HEK293 (cell line): ENCODE results near the gene ARHGAP32.

Source experiments
- CTCF ChIA-PET: fragments of 350-600 bp; formaldehyde crosslinking; extraction: SDS; loops from one replicate; lab custom pipeline; 2021; ENCODE audit warnings: antibody characterized with exemption; lab: Yijun Ruan, JAX
- POLR2A ChIA-PET: fragments of 300-600 bp; formaldehyde crosslinking; extraction: SDS; loops from one replicate; lab custom pipeline; 2020; ENCODE audit warnings: antibody characterized with exemption, inconsistent platforms; lab: Yijun Ruan, JAX
- H3K27ac ChIP-seq: fragments of 200-500 bp; sonication (Bioruptor generic); 2 replicates; pipeline ENCODE4 v1.5.1; 2014; ENCODE audit warnings: low read depth, low read length, control low read depth, inconsistent platforms; ENCODE audit errors: extremely low read depth
- H3K36me3 ChIP-seq, 2 experiments: fragments of 200-500 bp in 1 of 2; sonication (Bioruptor generic) in 1 of 2; 1 replicate in 1 of 2; 2 replicates in 1 of 2; pipeline ENCODE4 v1.5.1; 2014 to 2017; ENCODE audit warnings: inconsistent platforms in 2 of 2, low read length in 2 of 2; ENCODE audit not compliant: control insufficient read depth in 2 of 2, insufficient read depth in 1 of 2
- H3K4me1 ChIP-seq: fragments of 200-500 bp; sonication (Bioruptor generic); 2 replicates; pipeline ENCODE4 v1.5.1; 2014; ENCODE audit warnings: mild to moderate bottlenecking, low read length, inconsistent platforms; ENCODE audit not compliant: control insufficient read depth, insufficient read depth
- H3K4me3 ChIP-seq: 2 replicates; pipeline ENCODE4 v1.5.1; 2011; ENCODE audit warnings: low read depth, mild to moderate bottlenecking, control low read depth, low read length, moderate library complexity
- H3K9me3 ChIP-seq: fragments of 200-500 bp; sonication (Bioruptor generic); 2 replicates; pipeline ENCODE4 v1.5.1; 2014; ENCODE audit warnings: low read depth, low read length, inconsistent platforms; ENCODE audit not compliant: control insufficient read depth, insufficient read depth
- BCL6B ChIP-seq: fragments of 450-650 bp; formaldehyde crosslinking; IDR thresholded peaks from 2 replicates; pipeline ENCODE4 v1.5.1; 2017; ENCODE audit warnings: missing biosample characterization, missing genetic modification characterization
- HIC1 ChIP-seq: fragments of 450-650 bp; formaldehyde crosslinking; IDR thresholded peaks from 2 replicates; pipeline ENCODE4 v1.5.1; 2016; ENCODE audit warnings: missing biosample characterization, missing genetic modification characterization
- IKZF3 ChIP-seq: fragments of 450-650 bp; IDR thresholded peaks from 2 replicates; pipeline ENCODE4 v1.5.0; 2018; ENCODE audit warnings: missing biosample characterization, mild to moderate bottlenecking, missing genetic modification characterization, moderate library complexity
- KLF1 ChIP-seq: fragments of 450-650 bp; formaldehyde crosslinking; IDR thresholded peaks from 2 replicates; pipeline ENCODE4 v1.5.1; 2016; ENCODE audit warnings: missing biosample characterization, missing genetic modification characterization
- KLF16 ChIP-seq: fragments of 450-650 bp; formaldehyde crosslinking; IDR thresholded peaks from 2 replicates; pipeline ENCODE4 v1.5.1; 2017; ENCODE audit warnings: missing biosample characterization, missing genetic modification characterization
- MEIS1 ChIP-seq: sonication (generic); formaldehyde crosslinking; IDR thresholded peaks from 2 replicates; pipeline ENCODE4 v1.8.1; 2022; ENCODE audit warnings: missing genetic modification reagents, mild to moderate bottlenecking, borderline replicate concordance
- REPIN1 ChIP-seq: fragments of 450-650 bp; formaldehyde crosslinking; IDR thresholded peaks from 2 replicates; pipeline ENCODE4 v1.5.1; 2017; ENCODE audit warnings: missing biosample characterization, missing genetic modification characterization, low read depth
- SALL2 ChIP-seq: fragments of 450-650 bp; formaldehyde crosslinking; IDR thresholded peaks from 2 replicates; pipeline ENCODE4 v1.5.0; 2017; ENCODE audit warnings: missing biosample characterization, mild to moderate bottlenecking, missing genetic modification characterization, borderline replicate concordance
- TCF7L2 ChIP-seq: IDR thresholded peaks from 2 replicates; pipeline ENCODE4 v1.6.1; 2011; ENCODE audit warnings: low read depth, mild to moderate bottlenecking, inconsistent platforms, low read length, moderate library complexity, borderline replicate concordance
- ZNF157 ChIP-seq: fragments of 450-650 bp; formaldehyde crosslinking; IDR thresholded peaks from 2 replicates; pipeline ENCODE4 v1.5.1; 2016; ENCODE audit warnings: missing biosample characterization, missing genetic modification characterization
- ZNF239 ChIP-seq: fragments of 450-650 bp; formaldehyde crosslinking; IDR thresholded peaks from 2 replicates; pipeline ENCODE4 v1.5.1; 2016; ENCODE audit warnings: missing biosample characterization, missing genetic modification characterization
- ZNF248 ChIP-seq: fragments of 450-650 bp; formaldehyde crosslinking; IDR thresholded peaks from 2 replicates; pipeline ENCODE4 v1.5.1; 2017; ENCODE audit warnings: missing biosample characterization, missing genetic modification characterization
- ZNF335 ChIP-seq: fragments of 450-650 bp; formaldehyde crosslinking; conservative IDR thresholded peaks from 2 replicates; pipeline ENCODE4 v1.5.1; 2016; ENCODE audit warnings: missing biosample characterization, missing genetic modification characterization
- ZNF530 ChIP-seq: fragments of 450-650 bp; formaldehyde crosslinking; IDR thresholded peaks from 2 replicates; pipeline ENCODE4 v1.5.1; 2016; ENCODE audit warnings: low read depth, missing biosample characterization, missing genetic modification characterization
- ZNF555 ChIP-seq: fragments of 450-650 bp; formaldehyde crosslinking; conservative IDR thresholded peaks from 2 replicates; pipeline ENCODE4 v1.5.1; 2017; ENCODE audit warnings: missing biosample characterization, mild to moderate bottlenecking, missing genetic modification characterization, inconsistent platforms
- ZNF664 ChIP-seq: fragments of 450-650 bp; formaldehyde crosslinking; IDR thresholded peaks from 2 replicates; pipeline ENCODE4 v1.5.1; 2016; ENCODE audit warnings: missing biosample characterization, missing genetic modification characterization
- ZNF707 ChIP-seq: fragments of 450-650 bp; formaldehyde crosslinking; IDR thresholded peaks from 2 replicates; pipeline ENCODE4 v1.5.1; 2016; ENCODE audit warnings: missing biosample characterization, missing genetic modification characterization
- ZNF777 ChIP-seq: fragments of 450-650 bp; formaldehyde crosslinking; IDR thresholded peaks from 2 replicates; pipeline ENCODE4 v1.5.1; 2017; ENCODE audit warnings: missing biosample characterization, missing genetic modification characterization, borderline replicate concordance
- ZNF791 ChIP-seq: fragments of 450-650 bp; formaldehyde crosslinking; IDR thresholded peaks from 2 replicates; pipeline ENCODE4 v1.5.1; 2016; ENCODE audit warnings: missing biosample characterization, missing genetic modification characterization
- TF ChIP-seq, protein P1 (sequence below): fragments of 450-650 bp; formaldehyde crosslinking; IDR thresholded peaks from 2 replicates; pipeline ENCODE4 v1.5.1; 2017; ENCODE audit warnings: missing biosample characterization, mild to moderate bottlenecking, missing genetic modification characterization, moderate library complexity
- TF ChIP-seq, protein P2 (sequence below): fragments of 450-650 bp; formaldehyde crosslinking; IDR thresholded peaks from 2 replicates; pipeline ENCODE4 v1.5.1; 2016; ENCODE audit warnings: missing biosample characterization, missing genetic modification characterization, borderline replicate concordance
- TF ChIP-seq, protein P3 (sequence below): fragments of 450-650 bp; formaldehyde crosslinking; IDR thresholded peaks from 2 replicates; pipeline ENCODE4 v1.5.1; 2016; ENCODE audit warnings: missing biosample characterization, missing genetic modification characterization
- TF ChIP-seq, protein P4 (sequence below): sonication (generic); formaldehyde crosslinking; IDR thresholded peaks from 2 replicates; pipeline ENCODE4 v1.8.1; 2022; ENCODE audit warnings: mild to moderate bottlenecking, moderate library complexity, missing genetic modification reagents

Gene ARHGAP32

GRCh38 chr11:128968916-128969315 is 223.2 kb downstream of the ARHGAP32 start:
- POLR2A ChIA-PET: no interaction called here
- CTCF ChIA-PET: interaction anchor here (2.4 kb wide), 1 partner anchor 85 kb away, joined by 6 read pairs; no protein-coding TSS in a partner anchor
- Histone ChIP-seq H3K9me3 (no peaks in the 10 kb centered on the region), H3K36me3 (peaks cover 0 to 53% of the 10 kb centered on the region in 2 experiments; a peak in 1 of 3 replicates), H3K4me1 (peaks cover 11% of the 10 kb centered on the region), H3K4me3 (no peak overlapping the region), H3K27ac (no peak overlapping the region)
- no peak for TF ChIP-seq ZNF707 (tag by site-specific recombination)
- no peak for TF ChIP-seq KLF1 (tag by site-specific recombination)
- no peak for TF ChIP-seq TCF7L2
- no peak for TF ChIP-seq REPIN1
- no peak for TF ChIP-seq HIC1 (tag by site-specific recombination)
- no peak for TF ChIP-seq BCL6B (tag by site-specific recombination)
- no peak for TF ChIP-seq KLF16 (tag by site-specific recombination)
- TF ChIP-seq ZNF157: no peak
- no peak for TF ChIP-seq ZNF555 (tag by site-specific recombination)
- TF ChIP-seq, protein P1, sequence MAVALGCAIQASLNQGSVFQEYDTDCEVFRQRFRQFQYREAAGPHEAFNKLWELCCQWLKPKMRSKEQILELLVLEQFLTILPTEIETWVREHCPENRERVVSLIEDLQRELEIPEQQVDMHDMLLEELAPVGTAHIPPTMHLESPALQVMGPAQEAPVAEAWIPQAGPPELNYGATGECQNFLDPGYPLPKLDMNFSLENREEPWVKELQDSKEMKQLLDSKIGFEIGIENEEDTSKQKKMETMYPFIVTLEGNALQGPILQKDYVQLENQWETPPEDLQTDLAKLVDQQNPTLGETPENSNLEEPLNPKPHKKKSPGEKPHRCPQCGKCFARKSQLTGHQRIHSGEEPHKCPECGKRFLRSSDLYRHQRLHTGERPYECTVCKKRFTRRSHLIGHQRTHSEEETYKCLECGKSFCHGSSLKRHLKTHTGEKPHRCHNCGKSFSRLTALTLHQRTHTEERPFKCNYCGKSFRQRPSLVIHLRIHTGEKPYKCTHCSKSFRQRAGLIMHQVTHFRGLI: no peak
- no peak for TF ChIP-seq ZNF664
- no peak for TF ChIP-seq ZNF239 (tag by site-specific recombination)
- no peak for TF ChIP-seq IKZF3 (tag by site-specific recombination)
- TF ChIP-seq ZNF530 (tag by site-specific recombination): no peak

GRCh38 chr11:128967578-128967977 is 224.5 kb downstream of the ARHGAP32 start:
- ChIA-PET POLR2A (no interaction called here), CTCF (interaction anchor here (0.7 to 2.4 kb wide), 3 partner anchors 17 to 83 kb away, joined by 3 to 6 read pairs (median 5); no protein-coding TSS in a partner anchor)
- no peaks in the 10 kb centered on the region for H3K9me3 ChIP-seq
- TF ChIP-seq, protein P2, sequence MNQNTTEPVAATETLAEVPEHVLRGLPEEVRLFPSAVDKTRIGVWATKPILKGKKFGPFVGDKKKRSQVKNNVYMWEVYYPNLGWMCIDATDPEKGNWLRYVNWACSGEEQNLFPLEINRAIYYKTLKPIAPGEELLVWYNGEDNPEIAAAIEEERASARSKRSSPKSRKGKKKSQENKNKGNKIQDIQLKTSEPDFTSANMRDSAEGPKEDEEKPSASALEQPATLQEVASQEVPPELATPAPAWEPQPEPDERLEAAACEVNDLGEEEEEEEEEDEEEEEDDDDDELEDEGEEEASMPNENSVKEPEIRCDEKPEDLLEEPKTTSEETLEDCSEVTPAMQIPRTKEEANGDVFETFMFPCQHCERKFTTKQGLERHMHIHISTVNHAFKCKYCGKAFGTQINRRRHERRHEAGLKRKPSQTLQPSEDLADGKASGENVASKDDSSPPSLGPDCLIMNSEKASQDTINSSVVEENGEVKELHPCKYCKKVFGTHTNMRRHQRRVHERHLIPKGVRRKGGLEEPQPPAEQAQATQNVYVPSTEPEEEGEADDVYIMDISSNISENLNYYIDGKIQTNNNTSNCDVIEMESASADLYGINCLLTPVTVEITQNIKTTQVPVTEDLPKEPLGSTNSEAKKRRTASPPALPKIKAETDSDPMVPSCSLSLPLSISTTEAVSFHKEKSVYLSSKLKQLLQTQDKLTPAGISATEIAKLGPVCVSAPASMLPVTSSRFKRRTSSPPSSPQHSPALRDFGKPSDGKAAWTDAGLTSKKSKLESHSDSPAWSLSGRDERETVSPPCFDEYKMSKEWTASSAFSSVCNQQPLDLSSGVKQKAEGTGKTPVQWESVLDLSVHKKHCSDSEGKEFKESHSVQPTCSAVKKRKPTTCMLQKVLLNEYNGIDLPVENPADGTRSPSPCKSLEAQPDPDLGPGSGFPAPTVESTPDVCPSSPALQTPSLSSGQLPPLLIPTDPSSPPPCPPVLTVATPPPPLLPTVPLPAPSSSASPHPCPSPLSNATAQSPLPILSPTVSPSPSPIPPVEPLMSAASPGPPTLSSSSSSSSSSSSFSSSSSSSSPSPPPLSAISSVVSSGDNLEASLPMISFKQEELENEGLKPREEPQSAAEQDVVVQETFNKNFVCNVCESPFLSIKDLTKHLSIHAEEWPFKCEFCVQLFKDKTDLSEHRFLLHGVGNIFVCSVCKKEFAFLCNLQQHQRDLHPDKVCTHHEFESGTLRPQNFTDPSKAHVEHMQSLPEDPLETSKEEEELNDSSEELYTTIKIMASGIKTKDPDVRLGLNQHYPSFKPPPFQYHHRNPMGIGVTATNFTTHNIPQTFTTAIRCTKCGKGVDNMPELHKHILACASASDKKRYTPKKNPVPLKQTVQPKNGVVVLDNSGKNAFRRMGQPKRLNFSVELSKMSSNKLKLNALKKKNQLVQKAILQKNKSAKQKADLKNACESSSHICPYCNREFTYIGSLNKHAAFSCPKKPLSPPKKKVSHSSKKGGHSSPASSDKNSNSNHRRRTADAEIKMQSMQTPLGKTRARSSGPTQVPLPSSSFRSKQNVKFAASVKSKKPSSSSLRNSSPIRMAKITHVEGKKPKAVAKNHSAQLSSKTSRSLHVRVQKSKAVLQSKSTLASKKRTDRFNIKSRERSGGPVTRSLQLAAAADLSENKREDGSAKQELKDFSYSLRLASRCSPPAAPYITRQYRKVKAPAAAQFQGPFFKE (tag by site-specific recombination): no peak
- TF ChIP-seq ZNF335 (tag by site-specific recombination) (no peak), ZNF777 (tag by site-specific recombination) (no peak), MEIS1 (CRISPR knock-in tag) (no peak), ZNF248 (no peak), SALL2 (tag by site-specific recombination) (no peak), ZNF791 (tag by site-specific recombination) (no peak)
- TF ChIP-seq, protein P3, sequence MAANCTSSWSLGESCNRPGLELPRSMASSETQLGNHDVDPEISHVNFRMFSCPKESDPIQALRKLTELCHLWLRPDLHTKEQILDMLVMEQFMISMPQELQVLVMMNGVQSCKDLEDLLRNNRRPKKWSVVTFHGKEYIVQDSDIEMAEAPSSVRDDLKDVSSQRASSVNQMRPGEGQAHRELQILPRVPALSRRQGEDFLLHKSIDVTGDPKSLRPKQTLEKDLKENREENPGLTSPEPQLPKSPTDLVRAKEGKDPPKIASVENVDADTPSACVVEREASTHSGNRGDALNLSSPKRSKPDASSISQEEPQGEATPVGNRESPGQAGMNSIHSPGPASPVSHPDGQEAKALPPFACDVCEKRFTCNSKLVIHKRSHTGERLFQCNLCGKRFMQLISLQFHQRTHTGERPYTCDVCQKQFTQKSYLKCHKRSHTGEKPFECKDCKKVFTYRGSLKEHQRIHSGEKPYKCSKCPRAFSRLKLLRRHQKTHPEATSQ: no peak
- TF ChIP-seq, protein P4, sequence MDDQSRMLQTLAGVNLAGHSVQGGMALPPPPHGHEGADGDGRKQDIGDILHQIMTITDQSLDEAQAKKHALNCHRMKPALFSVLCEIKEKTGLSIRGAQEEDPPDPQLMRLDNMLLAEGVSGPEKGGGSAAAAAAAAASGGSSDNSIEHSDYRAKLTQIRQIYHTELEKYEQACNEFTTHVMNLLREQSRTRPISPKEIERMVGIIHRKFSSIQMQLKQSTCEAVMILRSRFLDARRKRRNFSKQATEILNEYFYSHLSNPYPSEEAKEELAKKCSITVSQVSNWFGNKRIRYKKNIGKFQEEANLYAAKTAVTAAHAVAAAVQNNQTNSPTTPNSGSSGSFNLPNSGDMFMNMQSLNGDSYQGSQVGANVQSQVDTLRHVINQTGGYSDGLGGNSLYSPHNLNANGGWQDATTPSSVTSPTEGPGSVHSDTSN (CRISPR knock-in tag): no peak

More at GRCh38 chr11:128967578-128967977, 224.5 kb downstream of the ARHGAP32 start:
- peaks cover 11% of the 10 kb centered on the region for H3K4me1 ChIP-seq
- H3K27ac ChIP-seq: no peak overlapping the region
- no peak overlapping the region for H3K4me3 ChIP-seq
- peaks cover 0 to 40% of the 10 kb centered on the region in 2 experiments; a peak in 1 of 3 replicates for H3K36me3 ChIP-seq
